DMS153 treated with DMSO at 0.1 percent for 48 hours (cell line): ENCODE results near the gene RRP9.
"Not testable (repeated sequence)": the region's sequence is repeated elsewhere in the genome, so short reads cannot be mapped to it uniquely, and the experiment has no call there.

Experiments used
- DNase-seq: peaks from one replicate; lab custom pipeline; 2025; ENCODE audit not compliant: unreplicated experiment; lab: John Stamatoyannopoulos, UW

RRP9 gene

GRCh38 chr3:51941798-51942602 is at the start of gene RRP9, which contains the start of gene PARP3:
TSS of gene RRP9 (minus strand) at chr3:51941904. CDS start at chr3:51941867, 37 bp downstream.
TSS of gene PARP3 (plus strand) at chr3:51942363. CDS start at chr3:51943356, 993 bp downstream.
- DNase-seq = peak; percentile 90

GRCh38 chr3:51990501-51990971 is 48.8 kb upstream of the RRP9 start:
- not testable (repeated sequence) for DNase-seq

- no peak for DNase-seq
Observed at GRCh38 chr3:51988286-51989146, 46.8 kb upstream of the RRP9 start.

- no peak for DNase-seq
Observed at GRCh38 chr3:51987568-51987967, 45.9 kb upstream of the RRP9 start.

GRCh38 chr3:51986010-51986947 is 44.6 kb upstream of the RRP9 start:
- no peak for DNase-seq

- DNase-seq = no peak
Observed at GRCh38 chr3:51985063-51985462, 43.4 kb upstream of the RRP9 start.

- no peak for DNase-seq
Observed at GRCh38 chr3:51984269-51984647, 42.6 kb upstream of the RRP9 start.

GRCh38 chr3:51983578-51984268 is 42.0 kb upstream of the RRP9 start:
- DNase-seq = no peak

- peak; percentile 20 for DNase-seq
Observed at GRCh38 chr3:51982838-51983577, 41.3 kb upstream of the RRP9 start, which contains the start of gene ACY1. TSS of gene ACY1 (plus strand) at chr3:51983535. CDS start at chr3:51984065, 530 bp downstream.

GRCh38 chr3:51982352-51982837 is 40.7 kb upstream of the RRP9 start:
- DNase-seq = peak; percentile 34

- DNase-seq = no peak
Observed at GRCh38 chr3:51980253-51980652, 38.5 kb upstream of the RRP9 start.

- DNase-seq = no peak
Observed at GRCh38 chr3:51978143-51978502, 36.4 kb upstream of the RRP9 start.

GRCh38 chr3:51977446-51978142 is 35.9 kb upstream of the RRP9 start:
- no peak for DNase-seq

GRCh38 chr3:51975852-51976549 is 34.3 kb upstream of the RRP9 start:
- DNase-seq = no peak

- DNase-seq = no peak
Observed at GRCh38 chr3:51974963-51975851, 33.5 kb upstream of the RRP9 start, which contains the start of gene ABHD14A. TSS of gene ABHD14A (plus strand) at chr3:51975064. CDS start at chr3:51975136, 72 bp downstream.

- DNase-seq = no peak
Observed at GRCh38 chr3:51974277-51974962, 32.7 kb upstream of the RRP9 start.
